C1 segment of cervical spinal cord (tissue), 14 donors: ENCODE measurements around the gene ZDHHC11B.
"Not testable (repeated sequence)": the region's sequence is repeated elsewhere in the genome, so short reads cannot be mapped to it uniquely, and the experiment has no call there.

Source experiments
- DNase-seq, 14 donors: peaks; one replicate each; lab custom pipeline; 2025; lab: John Stamatoyannopoulos, UW

Gene ZDHHC11B, protein sequence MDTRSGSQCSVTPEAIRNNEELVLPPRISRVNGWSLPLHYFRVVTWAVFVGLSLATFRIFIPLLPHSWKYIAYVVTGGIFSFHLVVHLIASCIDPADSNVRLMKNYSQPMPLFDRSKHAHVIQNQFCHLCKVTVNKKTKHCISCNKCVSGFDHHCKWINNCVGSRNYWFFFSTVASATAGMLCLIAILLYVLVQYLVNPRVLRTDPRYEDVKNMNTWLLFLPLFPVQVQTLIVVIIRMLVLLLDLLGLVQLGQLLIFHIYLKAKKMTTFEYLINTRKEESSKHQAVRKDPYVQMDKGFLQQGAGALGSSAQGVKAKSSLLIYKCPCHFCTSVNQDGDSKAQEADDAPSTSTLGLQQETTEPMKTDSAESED

DNA sequence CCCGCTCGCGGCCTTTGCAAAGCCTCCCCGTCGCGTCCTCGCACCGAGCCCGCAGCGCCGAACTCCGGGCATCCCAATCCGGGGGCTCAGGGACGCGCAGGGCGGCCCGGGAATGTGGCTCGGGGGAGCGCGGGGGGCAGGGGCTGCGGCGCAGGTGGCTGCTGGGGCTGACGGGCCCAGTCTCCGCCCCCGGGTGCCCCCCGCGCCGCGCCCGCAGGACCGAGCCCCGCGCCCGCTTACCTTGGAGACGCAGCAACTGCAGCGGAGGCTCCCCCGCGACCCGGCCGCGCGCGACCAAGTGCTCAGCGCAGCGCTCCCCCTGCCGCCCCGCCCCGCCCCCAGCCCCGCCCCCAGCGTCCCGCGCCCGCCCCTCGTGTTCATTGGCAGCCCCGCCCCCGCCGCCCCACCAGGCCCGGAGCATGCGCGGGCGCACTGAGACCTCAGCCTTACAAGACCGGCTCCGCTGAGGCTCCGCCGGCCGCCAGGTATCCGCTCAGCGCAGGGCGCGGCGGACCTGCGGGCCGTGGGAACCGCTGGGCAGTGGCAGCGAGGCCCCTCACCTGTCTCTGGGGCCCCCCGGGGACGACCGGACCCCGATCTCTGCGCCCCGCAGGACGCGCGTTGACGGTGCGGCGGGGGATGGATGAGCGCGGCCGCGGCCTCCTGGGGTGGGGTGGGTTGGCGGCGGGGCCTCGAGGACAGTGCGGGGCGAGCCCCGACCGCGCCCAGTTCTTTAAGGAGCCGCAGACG is at the start of gene ZDHHC11B:
Gene ZDHHC11B, minus strand, starts transcription at position 302 of the 750 bp plus-strand sequence. CDS start 17,810 bp downstream, outside the sequence.
- peak in 13 of 14 donors; percentile 44 to 95 (median 78) for DNase-seq

DNA sequence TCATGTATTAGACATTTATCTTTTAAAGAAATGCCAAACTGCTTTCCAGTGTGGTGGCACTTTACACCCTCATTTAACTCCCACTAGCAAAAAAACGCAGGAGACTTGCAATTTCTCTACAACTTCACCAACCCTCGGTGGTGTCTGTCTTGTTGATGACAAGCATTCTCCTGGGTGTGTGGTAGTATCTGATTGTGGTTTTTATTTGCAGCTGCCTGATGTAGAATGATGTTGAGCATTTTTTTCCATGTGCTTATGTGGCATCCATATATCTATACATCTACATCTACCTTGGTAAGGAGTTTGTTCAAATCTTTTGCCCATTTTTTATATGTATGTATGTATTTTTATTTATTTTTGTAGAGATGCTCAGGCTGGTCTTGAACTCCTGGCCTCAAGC is 49.5 kb upstream of the ZDHHC11B start:
- not testable (repeated sequence) for DNase-seq

DNA sequence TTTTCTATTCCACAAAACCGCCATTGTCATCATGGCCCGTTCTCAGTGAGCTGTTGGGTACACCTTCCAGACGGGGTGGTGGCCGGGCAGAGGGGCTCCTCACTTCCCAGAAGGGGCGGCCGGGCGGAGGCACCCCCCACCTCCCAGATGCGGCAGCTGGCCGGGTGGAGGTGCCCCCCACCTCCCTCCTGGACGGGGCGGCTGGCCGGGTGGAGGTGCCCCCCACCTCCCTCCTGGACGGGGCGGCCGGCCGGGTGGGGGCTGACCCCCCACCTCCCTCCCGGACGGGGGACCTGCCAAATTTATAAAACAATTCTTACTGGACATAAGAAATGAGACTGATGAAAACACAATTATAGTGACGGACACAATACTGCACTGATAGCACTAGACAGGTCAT is 43.7 kb upstream of the ZDHHC11B start:
- not testable (repeated sequence) for DNase-seq

DNA sequence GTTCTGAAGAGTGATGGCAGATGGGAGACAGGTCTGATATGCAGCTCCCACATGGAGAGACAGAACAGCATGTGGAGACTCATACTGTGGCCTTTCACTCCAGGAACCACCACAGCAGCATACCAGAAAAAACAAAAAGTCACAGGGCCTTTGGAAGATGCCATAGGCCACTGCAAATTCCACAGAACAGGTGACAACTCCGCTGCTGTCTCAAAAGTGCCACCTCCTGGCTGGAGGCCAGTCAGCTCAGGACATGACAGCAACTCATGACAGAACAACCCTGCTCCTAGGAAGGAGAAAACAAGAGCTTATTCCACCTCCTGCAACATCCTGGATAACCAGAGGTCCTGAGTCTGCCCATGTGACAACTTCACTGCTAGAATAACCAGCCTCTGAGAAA is 41.0 kb upstream of the ZDHHC11B start:
- DNase-seq = not testable (repeated sequence)

DNA sequence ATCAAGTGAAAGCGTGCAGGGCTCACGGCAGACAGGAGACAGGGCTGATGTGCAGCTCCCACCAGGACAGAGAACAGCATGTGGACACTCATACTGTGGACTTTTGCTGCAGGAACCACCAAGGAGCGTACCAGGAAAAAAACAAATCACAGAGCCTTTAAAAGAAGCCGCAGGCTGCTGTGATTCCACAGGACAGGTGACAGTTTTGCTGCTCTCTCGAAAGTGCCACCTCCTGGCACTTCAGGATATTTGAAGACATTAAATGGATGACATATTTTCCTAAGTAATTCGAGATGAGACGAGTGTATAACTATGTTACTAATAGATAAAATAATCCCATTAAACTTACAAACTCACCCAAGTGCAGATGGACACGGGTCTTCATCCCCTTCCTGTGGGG is 37.0 kb upstream of the ZDHHC11B start:
- no peak for DNase-seq

DNA sequence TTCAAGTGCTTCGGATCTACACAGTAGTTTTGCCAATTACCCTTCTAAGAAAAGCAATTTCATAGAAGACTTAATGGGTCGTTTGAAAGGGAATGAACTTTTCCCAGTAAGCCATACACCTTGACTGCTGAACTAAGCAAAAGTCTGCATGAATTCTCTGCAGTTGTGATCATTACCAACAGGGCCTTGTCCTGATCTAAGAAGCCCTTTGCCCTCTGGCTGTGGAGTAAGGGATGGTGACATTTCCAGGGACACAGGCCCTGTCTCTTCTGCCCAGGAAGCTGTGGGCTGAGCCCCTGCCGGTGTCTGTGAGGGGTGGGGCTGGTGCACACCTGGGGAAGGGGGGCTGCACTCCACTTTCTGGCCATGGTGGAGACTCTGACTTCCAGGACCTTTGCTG is 35.7 kb upstream of the ZDHHC11B start:
- no peak for DNase-seq

DNA sequence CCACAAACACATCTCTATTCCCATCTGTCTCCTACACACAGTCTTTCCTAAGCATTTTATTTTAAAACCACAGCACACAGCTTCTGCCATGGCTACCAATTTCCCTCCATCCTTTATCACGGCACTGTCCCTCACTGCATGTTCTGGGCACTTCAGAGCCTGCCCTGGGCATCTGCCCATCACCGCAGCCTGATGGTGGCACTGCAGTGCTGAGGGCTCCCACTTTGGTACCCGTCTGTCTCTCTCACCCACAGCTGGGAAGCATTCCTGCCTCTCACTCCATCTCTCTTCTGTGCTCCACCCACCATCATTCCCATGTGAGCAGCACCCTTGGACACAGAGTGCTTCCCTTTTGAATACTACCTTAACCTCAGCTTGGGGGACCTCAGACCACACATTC is 34.5 kb upstream of the ZDHHC11B start:
- no peak for DNase-seq

DNA sequence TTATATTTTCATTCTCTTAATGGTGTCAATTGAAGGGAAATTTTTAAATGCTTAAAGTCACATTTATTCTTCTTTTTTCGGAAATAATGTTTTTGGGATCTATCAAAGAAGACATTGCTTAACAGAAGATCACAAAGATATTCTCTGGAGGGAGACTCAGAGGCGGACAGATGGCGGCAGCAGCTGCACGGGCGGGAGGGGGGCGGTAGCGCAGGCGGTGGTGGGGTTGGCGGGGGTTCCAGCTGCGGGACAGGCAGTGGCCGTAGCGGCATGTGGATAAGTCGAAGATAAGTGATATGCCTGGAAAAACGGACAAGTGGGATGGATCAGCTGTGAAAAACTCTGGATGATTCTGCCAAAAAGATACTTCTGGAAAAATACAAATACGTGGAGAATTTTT is 31.6 kb upstream of the ZDHHC11B start:
- DNase-seq = no peak

DNA sequence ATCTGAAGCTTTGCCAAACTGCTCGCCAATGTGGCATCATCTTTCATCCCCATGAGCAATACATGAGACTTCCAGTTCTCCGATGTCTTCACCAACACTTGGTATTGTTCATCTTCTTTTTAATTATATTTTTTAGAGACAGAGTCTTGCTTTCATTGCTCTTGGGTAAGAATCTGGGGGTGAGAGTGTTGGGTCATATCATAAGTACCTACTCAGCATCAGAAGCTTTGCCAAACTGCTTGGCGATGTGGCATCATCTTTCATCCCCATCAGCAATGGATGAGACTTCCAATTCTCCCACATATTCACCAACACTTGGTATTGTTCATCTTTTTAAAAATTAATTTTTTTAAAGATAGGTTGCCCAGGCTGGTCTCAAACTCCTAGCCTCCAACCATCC is 30.9 kb upstream of the ZDHHC11B start:
- no peak for DNase-seq

DNA sequence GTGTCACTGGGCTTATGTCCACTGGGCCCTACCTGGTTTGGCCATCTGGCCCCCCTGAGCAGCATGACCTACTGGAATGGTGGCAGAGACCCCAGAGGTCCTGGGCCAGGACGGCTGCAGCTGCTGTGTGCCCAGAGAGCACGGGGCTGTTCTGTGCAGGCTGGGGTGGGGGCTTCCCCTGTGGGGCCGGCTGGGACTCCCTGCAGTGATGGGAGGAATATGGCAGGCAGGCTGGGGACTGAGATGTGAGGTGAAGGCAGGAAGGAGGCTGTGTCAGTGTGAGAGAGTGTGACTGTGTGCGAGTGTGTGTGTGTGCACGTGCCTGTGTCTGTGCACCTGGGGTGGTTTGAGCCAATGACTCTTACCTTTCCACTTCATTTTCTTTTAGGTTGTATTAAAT is 29.0 kb upstream of the ZDHHC11B start:
- DNase-seq = not testable (repeated sequence)

DNA sequence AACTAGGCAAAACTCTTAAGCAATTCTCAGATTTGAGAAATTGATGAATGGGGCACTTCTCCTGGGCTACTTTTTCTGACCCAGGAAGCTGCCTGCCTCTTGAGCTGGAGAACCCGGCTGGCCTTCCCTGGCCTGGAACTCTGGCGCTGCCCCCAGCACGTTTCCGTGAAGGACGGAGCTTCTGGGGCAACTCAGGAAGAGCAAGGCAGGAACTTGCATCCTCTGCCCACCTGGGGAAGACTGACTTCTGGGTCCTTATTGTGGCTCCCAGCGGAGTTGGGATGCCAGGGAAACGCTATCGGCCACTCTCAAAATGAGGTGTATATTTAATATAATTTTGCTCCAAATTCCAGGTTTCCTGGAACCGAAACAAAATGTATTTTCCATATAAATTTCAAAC is 26.9 kb upstream of the ZDHHC11B start:
- not testable (repeated sequence) for DNase-seq

DNA sequence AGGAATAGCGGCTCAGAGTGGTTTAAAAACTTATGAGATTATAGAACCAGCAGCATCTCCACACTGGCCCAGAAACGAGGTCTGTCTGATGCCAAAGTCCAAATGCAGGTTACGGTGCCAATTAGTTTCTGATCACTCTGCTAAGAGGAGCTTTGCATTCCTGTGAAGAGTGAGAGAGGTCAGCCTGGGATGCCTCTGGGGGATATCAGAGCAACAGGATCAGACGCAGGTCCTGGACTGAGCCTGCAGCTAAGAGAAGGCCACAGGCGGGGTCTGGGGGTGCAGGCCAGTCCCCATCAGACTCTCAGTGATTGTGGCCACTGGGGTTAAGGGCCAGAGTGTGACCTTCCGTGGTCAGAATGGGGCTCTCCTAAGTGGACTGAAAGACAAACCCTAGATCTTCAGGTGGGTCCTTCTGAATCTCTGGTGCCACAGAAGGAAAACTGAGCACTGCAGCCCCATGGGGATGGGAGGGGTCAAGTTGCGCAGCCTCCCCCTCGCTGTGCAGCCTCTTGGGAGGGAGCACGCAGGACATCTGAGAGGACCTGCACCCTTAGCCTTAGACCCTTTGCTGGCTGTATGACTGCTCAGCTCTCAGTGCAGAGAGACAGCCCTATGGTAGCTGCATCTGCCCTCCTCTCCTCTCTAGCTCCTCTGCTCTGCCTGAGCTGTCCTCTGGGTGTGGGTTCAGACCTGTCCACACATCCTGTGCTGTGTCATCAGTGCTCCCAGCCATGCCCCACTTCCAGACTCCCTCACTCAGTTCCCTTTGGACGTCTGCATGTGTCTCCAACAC is 23.4 kb upstream of the ZDHHC11B start:
- DNase-seq = not testable (repeated sequence)

DNA sequence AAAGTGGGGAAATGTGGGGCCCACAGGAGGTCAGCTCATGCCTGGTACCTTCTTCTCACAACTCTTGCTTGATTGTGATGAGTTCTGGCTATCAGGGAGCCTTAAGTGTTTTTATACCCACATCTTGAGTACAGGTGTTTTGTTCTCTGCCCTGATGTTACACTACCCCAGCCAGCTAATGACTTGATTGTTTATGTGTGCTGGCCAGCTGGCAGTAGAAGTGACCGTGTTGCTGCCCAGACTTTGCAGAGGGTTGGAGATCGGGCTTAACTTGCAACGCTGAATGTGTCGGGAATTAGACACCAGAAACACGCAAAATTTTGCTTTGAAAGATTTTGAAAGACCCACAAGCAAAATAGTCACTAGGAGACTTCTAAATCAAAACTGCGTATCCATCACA is 16.9 kb upstream of the ZDHHC11B start:
- DNase-seq = no peak

DNA sequence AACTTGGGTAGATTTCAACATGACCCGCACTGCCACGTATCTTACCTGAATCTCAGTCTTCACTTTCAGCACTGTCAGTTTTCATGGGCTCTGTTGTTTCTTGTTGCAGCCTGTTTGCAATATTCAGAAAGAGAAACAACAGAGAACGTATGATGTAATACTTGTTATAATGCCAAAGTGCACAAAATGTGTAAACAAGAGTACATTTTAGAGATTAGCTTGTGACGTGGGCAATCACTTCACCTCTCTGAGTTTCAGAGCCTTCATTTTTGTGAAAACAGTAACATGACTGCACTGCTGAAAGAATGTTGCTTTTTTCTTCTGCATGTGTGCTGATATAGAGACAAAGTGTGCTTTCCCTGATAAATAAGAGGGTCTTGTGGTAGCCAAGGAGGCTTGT is 16.5 kb upstream of the ZDHHC11B start:
- not testable (repeated sequence) for DNase-seq

DNA sequence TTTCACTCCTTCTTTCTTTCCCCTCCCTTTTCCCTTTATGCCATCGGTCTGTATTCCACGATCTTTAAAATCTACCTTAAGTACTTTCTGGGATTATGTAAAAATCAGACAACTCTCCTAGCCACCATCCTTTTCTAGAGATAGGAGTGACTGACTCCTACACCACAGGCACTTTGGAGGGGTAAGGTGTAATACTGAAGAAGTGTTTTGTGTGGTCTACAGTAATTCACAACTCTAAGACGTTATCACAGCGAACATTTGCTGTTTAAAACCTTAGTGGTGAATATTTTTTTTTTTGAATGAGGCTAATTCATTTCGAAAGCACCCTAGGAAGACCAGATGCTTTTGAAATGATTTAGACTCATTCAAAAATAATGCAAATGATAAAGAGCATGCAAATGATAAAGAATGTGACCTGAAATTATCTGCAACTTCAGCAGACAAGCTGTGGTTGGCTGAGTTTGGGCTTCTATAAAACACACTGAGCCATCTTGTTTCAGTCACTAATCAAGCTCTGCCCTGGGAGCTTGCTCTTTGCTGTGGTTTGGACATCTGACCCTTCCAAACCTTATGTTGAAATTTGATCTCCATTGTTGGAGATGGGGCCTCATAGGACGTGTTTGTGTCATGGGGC is 14.1 kb upstream of the ZDHHC11B start:
- DNase-seq = not testable (repeated sequence)

DNA sequence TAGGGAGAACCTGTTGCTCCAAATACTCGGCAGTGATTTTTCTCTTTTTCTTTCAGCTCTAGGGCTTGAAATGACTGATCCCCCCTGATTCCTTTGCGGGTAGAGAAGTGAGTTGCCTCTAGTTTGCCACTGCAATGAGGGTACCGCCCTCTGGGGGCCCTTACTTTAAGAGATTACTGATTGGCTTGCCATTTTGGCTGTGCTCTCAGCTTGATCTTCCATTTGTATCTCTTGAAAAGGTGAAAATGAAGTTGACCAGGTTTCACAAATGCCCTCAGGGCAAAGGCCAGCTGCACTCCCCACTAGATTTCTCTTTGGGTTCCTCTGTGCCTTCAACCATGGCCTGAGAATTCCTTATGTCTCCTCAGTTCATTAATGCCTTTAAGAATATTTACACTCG is 13.5 kb upstream of the ZDHHC11B start:
- not testable (repeated sequence) for DNase-seq

DNA sequence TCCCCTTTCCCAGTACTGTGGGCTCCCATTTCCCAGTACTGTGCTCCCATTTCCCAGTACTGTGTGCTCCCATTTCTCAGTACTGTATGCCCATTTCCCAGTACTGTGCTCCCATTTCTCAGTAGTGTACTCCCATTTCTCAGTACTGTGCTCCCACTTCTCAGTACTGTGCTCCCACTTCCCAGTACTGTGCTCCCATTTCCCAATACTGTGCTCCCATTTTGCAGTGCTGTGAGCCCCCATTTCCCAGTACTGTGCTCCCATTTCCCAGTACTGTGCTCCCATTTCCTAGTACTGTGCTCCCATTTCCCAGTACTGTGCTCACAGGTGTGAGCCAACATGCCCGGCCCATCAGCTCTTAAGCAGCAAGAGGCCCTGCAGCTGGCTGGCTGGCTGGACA is 11.3 kb upstream of the ZDHHC11B start:
- DNase-seq = not testable (repeated sequence)

DNA sequence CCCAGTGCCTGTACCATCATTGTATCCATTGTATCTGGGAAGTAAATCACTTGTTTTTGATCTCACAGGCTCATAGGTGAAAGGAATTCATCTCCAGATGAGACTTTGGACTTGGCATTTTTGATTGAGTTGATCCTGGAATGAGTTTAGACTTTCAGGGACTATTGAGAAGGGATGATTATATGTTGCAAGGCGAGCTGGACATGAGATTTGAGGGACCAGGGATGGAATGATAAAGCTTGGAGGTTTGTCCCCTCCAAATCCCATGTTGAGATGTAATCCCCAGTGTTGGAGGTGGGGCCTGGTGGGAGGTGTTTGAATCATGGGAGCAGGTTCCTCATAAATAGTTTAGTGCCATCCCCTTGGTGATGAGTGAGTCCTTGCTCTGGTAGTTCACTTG is 10.4 kb upstream of the ZDHHC11B start:
- DNase-seq = not testable (repeated sequence)

DNA sequence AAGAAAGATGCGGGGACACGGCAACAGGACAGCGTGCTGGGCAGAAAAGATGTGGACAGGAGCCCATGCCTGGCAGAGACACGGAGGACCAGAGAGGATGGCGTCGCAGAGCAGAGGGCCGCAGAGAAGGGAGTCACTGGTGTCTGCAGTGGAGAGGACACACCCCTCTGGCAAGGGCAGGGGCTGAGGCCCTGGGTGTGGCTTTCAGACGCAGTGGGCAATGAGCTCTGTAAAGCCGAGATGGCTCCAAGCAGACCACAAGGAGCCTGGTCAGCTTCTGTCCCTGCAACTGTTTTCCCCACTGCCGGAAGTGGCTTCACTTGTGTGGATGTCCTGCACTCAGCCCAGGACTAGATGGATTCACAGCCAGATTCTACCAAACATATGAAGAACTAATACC is 4.2 kb upstream of the ZDHHC11B start:
- DNase-seq = not testable (repeated sequence)

DNA sequence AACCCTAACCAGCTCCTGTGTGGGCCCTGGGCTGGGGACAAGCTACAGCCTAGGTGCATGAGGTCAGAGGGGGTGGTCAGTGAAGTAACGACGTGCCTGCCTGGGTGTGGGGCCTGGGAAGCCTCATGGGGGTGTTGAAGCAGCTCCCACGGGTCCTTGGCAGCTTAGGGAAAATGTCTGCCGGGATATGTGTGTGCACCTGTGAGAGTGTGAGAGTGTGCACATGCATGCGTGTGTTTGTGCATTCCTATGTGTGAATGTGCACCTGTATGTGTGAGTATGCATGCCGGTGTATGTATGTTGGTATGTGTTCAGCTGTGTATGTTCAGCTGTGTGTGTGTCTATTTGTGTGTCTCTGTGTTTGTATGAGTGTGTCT is 3.3 kb upstream of the ZDHHC11B start:
- not testable (repeated sequence) for DNase-seq

DNA sequence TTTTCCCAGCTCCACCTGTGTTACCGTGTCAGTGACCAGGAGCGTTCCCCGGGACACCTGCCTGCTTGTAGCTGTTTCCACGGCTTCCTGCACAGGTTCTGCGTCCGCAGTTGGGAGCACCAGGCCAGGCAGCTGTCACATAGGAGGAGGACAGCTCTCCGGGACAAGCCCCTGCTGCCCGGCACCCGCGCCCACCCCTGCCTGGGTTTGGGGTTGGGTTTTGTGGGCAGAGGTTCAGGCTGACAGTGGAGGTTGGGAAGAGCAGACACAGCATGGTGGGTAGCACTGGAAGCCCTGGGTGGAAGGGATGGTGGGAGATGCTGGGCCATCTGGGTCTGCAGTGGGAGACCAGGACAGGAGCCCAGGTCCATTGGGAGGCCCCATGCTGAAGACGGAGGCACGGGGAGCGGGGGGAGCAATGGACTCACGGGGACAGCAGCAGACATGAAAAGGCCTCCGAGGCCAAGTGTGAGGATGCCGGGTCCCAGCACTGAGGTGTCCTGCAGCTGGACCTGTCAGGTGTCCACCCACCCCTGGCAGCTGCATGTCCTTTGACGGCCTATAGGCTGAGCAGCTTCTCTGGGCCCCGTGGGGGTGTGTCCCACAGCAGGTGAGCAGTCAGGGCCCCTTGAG is 2.8 kb upstream of the ZDHHC11B start:
- DNase-seq = not testable (repeated sequence)
